Astrocyte (in vitro differentiated cells and primary cell): ENCODE data around the gene GRB10.

Experiments used
- EZH2 ChIP-seq: IDR thresholded peaks from 2 replicates; pipeline ENCODE4 v1.6.1; 2012; ENCODE audit warnings: mild to moderate bottlenecking, low read length, inconsistent platforms; ENCODE audit not compliant: insufficient read depth
- TF ChIP-seq, protein P1 (sequence below): IDR thresholded peaks from 2 replicates; pipeline ENCODE4 v1.5.1; 2011; ENCODE audit warnings: low read depth, mild to moderate bottlenecking, inconsistent platforms, low read length, moderate library complexity; ENCODE audit not compliant: insufficient read depth

DNA sequence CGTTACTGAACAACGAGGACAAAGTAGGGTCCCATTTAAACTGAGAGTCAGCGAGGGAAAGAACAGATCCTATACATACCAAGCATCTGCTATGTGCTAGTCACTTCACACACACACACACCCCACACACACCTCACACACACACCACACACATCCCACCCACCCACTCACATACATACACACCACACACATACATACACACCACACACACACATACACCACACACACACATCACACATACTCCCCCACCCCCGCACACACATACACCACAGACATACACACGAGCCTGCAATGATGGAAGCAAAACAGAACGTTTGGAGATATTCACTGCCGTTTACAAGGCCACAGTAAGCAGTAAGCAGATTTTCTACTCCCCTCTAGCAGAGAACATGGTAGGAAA lies 607 bp upstream of the GRB10 start:
- TF ChIP-seq, protein P1, sequence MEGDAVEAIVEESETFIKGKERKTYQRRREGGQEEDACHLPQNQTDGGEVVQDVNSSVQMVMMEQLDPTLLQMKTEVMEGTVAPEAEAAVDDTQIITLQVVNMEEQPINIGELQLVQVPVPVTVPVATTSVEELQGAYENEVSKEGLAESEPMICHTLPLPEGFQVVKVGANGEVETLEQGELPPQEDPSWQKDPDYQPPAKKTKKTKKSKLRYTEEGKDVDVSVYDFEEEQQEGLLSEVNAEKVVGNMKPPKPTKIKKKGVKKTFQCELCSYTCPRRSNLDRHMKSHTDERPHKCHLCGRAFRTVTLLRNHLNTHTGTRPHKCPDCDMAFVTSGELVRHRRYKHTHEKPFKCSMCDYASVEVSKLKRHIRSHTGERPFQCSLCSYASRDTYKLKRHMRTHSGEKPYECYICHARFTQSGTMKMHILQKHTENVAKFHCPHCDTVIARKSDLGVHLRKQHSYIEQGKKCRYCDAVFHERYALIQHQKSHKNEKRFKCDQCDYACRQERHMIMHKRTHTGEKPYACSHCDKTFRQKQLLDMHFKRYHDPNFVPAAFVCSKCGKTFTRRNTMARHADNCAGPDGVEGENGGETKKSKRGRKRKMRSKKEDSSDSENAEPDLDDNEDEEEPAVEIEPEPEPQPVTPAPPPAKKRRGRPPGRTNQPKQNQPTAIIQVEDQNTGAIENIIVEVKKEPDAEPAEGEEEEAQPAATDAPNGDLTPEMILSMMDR: no peak
- TF ChIP-seq EZH2: no peak
